Activated T-helper 1 cell treated with anti-CD3 and anti-CD28 coated beads, Interleukin-2, amount 50 U/mL, for 16 hours (primary cell): ENCODE data around the gene PSG11.
"Not testable (repeated sequence)": the region's sequence is repeated elsewhere in the genome, so short reads cannot be mapped to it uniquely, and the experiment has no call there.

Experiments used
- DNase-seq, 2 donors: peaks; one replicate each; pipeline ENCODE4 v3.0.0-alpha.2; 2020; ENCODE audit warnings: low read depth in 1 of 2, low spot score in 1 of 2

PSG11 gene

DNA sequence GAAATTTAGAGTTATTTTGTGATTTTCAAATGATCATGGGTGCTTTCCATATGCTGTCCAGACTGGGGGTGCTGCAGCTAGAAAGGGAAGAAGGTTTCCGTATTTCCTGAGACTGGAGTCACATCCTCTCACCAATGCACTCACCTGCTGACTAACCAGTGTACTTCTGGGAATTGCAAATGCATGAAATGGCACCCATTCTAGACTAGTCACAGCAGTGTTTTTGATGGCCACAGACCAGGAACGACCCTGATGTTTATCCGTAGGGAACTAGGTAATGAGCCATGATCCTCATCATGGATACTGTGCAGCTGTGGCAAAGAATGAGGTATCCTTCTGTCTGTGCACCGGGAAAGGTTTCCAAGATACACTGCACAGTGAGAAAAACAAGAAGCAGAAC, 37.1 kb downstream of the PSG11 start:
- DNase-seq = not testable (repeated sequence)

DNA sequence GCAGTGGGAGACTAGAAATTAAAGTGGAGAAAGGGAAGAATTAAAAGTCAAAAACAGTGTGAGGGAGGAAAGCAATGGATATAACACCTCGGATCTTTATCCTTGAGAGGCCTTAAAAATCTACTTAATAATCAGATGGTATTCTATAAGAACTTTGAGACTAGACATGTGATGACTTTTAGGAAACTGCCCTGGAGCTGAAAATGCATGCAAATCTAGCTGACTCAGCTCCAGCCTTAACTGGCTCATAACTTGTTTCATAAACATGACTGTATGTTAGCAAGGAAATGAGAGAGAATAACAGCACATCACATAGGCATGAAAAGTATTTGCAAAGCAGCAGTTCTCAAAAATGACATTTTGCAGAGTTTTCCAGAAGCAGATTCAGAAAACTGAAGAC, 38.1 kb downstream of the PSG11 start:
- DNase-seq = not testable (repeated sequence)

DNA sequence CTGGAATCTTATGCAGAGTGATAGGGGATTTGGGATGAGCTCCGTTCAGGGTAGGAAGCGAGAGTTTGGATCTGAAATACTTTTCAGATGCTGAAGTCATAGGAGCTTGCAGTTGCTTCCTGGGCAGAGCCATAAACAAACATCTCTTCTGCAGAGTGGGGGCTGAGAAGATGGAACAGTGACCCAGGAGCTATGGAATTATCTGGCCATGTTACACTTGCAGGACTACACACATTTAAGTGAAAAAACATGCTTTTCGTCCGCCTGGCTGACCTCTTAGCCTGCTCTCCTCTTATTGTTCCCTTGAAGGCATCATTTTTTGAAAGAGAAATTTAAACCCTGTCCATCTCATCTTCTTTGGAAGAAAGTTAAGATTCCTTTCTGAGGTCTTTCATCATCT, 40.7 kb downstream of the PSG11 start:
- DNase-seq = no peak

DNA sequence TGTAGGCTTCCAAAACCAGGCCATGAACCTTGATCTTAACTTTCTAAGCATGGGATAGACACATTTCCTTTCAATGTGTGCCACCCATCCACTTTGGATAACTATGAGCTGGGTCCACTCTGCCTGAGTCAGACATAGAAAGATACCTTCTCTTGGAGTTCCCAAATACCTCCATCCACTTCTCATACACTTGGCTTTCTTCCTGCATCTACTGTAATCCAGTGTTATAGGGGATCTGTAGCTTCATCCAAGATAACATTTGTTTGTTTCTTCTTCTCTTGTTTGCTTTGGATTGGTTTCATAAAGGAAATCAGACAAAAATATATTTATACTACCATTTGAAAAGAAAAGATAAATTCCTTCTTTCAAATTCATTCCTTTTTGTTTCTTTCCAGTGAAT, 44.2 kb downstream of the PSG11 start:
- not testable (repeated sequence) for DNase-seq

DNA sequence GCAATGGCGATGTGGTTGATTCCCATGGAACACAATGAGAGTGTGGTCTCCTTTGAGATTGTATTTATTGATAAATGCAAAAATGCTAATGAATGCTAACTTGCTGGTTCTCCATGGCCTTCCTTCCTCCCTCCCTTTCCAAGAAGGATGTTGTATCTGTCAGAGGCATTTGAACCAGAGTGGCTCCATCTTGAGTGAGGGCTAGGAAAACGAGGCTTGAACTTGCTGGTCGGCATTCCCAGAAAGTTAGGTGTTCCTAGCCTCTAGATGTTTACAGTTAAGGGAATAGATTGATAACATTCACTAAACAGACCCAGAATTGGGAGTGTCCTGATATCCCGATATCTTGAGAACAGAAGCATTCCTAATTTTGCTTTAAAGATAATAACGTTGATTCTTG, 54.8 kb downstream of the PSG11 start:
- DNase-seq = not testable (repeated sequence)

DNA sequence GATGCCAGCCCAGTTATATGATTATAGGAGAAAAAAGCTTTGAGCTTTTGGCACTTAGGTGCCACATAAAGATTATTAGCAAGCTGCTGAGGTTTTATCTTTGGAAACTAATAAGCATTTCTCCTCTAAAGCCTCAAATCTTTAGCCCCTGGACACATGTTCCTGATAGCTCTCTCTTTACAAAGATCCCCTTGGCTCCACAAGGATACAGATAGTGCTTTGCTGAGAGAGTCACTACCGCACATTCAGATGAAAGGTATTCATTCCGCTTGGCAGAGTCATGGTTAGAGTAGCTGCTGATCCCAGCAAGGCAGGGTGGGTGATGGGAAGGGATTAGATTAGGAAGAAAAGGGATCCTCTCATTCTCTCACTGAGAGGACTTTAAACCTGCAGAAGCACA, 61.1 kb downstream of the PSG11 start:
- DNase-seq = no peak

DNA sequence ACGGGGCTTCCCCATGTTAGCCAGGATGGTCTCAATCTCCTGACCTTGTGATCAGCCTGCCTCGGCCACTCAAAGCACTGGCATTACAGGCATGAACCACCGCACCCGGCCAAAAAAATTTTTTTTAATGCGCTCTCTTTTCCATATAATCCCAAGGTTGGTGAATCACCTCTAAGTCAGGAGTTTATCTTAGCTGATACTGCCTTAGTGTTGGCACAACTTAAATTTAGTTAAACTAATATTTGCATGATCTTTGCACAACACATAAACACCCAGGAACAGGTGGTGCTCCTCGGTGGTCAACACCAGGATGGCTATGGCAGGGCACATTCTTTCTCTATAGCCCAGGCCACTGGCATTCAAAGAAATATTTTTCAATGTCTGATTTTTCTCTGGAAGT, 65.2 kb downstream of the PSG11 start:
- no peak for DNase-seq
